SK-MEL-5 (cell line): ENCODE results near the gene SPCS2. TPM values are rescaled to one million over a fixed set of nuclear protein-coding genes. Genes with fewer than 3 reads are reported as not detected.

Experiments used
- DNase-seq: peaks from one replicate; pipeline ENCODE4 v3.0.0-alpha.2; 2016; ENCODE audit warnings: low read depth, low spot score
- in situ Hi-C: cut with HindIII; loops from 2 replicates; pipeline ENCODE4 v1.10.0; 2016; ENCODE audit warnings: low sequenced_read_pairs, high pct_unique_total_duplicates, low pct_unique_long_range_greater_than_20kb
- small RNA-seq, 2 experiments: library from RNA; depleted of rRNA; stranded (forward); fragments of <200 nt; gene quantifications; one replicate each; pipeline ENCODE3, GENCODE V24; 2014
- total RNA-seq: library from RNA; depleted of rRNA; stranded (reverse); fragments of >200 nt; shearing (Covaris generic); gene quantifications from 2 replicates; pipeline ENCODE4 v1.2.3, GENCODE V29; 2014; rRNA removed

Gene SPCS2
- total RNA-seq, 1 experiment from 2014 or later, result 168 TPM

DNA sequence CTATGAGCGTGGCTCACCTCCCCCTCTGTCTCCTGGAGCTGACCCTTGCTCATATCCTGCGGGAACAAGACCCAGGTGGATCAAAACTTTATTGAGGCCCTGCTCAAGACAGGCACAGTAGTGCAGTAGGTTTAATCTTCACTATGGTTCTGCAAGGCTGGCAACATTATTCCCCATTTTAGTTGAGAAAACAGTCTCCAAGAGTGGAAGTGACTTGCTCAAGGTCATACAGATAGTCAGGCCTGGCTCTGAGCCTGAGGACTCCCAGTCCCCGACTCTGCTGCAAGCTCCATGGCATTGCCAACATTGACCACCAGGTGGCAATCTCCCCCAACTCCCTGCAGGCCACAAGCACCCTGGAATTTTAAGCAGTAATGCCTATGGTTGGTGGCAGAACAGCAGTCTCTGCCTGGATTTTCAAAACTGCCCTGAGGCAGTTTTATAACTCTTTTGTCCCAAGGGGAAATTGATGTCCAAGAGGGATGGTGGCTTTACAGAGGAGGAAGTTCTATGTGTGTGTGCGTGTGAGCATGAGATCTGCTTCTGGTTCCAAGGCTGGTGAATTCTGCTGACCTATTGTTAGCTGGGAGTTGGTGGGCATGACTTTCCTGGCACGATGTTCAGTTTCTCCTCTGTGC, 73.8 kb downstream of the SPCS2 start:
- DNase-seq, result peak; percentile 97
- in situ Hi-C loops, result loop anchor here (25.0 kb wide), 1 partner anchor 111 kb away; no protein-coding TSS in a partner anchor

- in situ Hi-C loops, result loop anchor here (25.0 kb wide), 1 partner anchor 111 kb away; no protein-coding TSS in a partner anchor
- no peak for DNase-seq
Measured at GRCh38 chr11:75023446-75024067, 74.5 kb downstream of the SPCS2 start.

DNA sequence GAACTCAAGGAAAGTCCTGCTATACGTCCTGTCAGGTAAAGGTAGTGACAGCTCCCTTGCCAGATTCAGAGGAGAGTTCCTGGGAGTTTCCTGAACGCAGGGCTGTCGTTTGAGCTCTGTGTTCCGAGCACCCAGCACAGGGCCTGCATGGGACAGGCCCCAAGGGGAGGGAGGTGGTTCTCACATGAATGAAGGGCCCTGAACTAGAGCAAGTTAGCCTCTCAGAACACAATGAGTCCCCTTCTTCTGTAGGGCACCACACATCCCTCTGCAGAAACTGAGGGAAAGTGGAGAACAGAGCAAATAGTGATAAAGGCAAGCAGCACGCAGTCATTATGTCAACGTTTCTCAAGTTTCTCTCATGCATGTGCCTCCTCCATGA, 75.0 kb downstream of the SPCS2 start:
- DNase-seq, result peak; percentile 100
- in situ Hi-C loops, result loop anchor here (25.0 kb wide), 1 partner anchor 112 kb away; no protein-coding TSS in a partner anchor

DNA sequence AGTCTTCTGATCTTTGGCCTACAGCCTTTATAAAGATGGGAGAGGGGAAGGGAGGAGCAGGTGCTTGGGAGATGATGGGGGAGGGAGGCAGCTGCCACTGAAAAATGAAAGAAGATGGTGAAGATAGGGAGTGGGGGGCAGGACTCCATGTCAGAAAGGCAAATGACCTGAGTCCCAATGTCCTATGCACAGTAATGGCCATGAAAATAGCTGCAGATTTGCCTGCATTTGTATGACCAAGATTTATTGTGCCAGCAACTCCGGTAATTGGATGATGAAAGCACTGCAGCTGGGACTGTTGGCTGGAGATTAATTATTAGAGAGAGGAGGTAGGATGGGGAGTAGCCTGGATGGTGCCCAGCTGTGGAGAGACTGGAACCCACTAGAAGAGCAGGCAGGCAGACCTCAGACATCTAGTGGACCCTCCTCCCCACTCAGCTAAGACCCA, 75.7 kb downstream of the SPCS2 start:
- in situ Hi-C loops, result loop anchor here (25.0 kb wide), 1 partner anchor 112 kb away; no protein-coding TSS in a partner anchor
- no peak for DNase-seq

- in situ Hi-C loops, result no loop called here
- no peak for DNase-seq
Measured at GRCh38 chr11:75025561-75025960, 76.5 kb downstream of the SPCS2 start.

DNA sequence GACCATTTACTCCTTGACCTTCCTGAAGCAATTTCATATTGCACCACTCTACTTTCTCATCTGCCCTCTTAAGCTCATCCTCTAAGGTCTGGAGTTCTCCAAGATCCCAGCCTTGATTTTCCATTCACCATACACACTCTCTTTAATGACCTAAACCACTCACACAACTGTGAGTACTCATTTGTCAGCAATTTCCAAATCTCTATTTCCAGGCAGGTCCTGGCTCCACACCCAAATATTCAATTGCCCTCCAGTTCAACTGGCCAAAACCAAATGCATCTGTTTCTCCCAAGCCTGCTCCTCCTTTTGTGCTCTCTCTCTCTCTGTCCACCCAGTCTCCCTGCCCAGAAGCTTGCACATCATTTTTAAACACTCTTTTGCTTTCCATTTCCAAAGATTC, 79.3 kb downstream of the SPCS2 start:
- DNase-seq, result no peak
- in situ Hi-C loops, result no loop called here

Small RNA genes within 50 kb of the gene (small RNA-seq; reads per million reads assigned to genes)
- 0 reads per million in 2 experiments for gene RNU6-216P

Other genes with a start within 250 kb of the SPCS2 start
- 3.6 TPM in 1 of 2 replicates, not detected in the other for gene CHRDL2, start 217.8 kb upstream of the SPCS2 start, total RNA-seq
- 14.7 and 15.6 TPM in 2 replicates for gene RNF169, start 200.4 kb upstream of the SPCS2 start, total RNA-seq
- 25.5 and 30.0 TPM in 2 replicates for gene XRRA1, start 175 bp upstream of the SPCS2 start, total RNA-seq
- gene NEU3, start 39.7 kb downstream of the SPCS2 start, total RNA-seq, result 46.8 and 50.8 TPM in 2 replicates
- 0.05 TPM in 1 of 2 replicates, not detected in the other for gene OR2AT4, start 147.6 kb downstream of the SPCS2 start, total RNA-seq
- gene SLCO2B1, start 201.8 kb downstream of the SPCS2 start, total RNA-seq, result 0.13 TPM in 1 of 2 replicates, not detected in the other